SHP77 treated with DMSO at 0.1 percent for 48 hours (cell line): ENCODE data around the gene SLC5A11.
"Not testable (repeated sequence)": the region's sequence is repeated elsewhere in the genome, so short reads cannot be mapped to it uniquely, and the experiment has no call there.

Source experiments
- DNase-seq: peaks from one replicate; lab custom pipeline; 2025; lab: John Stamatoyannopoulos, UW

Gene SLC5A11, protein sequence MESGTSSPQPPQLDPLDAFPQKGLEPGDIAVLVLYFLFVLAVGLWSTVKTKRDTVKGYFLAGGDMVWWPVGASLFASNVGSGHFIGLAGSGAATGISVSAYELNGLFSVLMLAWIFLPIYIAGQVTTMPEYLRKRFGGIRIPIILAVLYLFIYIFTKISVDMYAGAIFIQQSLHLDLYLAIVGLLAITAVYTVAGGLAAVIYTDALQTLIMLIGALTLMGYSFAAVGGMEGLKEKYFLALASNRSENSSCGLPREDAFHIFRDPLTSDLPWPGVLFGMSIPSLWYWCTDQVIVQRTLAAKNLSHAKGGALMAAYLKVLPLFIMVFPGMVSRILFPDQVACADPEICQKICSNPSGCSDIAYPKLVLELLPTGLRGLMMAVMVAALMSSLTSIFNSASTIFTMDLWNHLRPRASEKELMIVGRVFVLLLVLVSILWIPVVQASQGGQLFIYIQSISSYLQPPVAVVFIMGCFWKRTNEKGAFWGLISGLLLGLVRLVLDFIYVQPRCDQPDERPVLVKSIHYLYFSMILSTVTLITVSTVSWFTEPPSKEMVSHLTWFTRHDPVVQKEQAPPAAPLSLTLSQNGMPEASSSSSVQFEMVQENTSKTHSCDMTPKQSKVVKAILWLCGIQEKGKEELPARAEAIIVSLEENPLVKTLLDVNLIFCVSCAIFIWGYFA

DNA sequence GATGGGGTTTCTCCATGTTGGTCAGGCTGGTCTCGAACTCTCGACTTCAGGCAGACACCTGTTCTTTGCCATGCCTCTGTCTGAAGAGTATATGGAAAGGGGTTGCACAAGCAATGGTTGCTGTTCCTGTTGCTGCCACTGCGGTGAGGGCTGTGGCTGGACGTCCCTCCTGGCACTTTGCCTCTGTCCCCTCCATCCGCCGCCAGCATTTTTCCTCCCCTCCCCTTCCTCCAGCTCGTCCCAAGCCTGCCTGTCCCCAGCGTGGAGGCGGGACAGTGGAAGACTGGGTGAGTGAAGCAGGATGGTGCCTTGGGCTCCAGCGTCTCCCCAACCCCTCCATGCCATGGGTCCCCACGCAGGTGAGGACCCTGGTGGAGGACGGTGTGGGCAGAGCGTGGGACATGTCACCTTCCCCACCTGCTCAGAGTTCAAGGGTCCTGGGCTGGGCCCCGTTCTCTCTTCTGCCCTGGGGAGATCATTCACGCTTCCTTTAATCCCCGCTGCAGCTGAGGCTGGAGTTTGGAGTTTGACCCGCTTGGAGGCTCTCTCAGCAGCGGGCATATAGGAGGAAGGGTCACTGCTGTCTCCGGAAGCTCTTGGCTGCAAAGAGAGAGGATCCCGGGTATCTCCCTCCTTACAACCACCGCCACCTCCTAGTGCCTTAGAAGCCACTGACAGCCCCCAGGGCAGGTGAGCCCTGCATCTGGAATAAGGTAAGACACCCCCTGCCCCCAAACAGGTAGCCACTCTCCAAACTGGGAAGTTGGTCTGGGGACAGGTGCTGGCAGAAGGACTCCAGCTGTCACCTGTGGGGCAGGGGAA is at the start of gene SLC5A11:
TSS of gene SLC5A11 (plus strand) at position 238 of the 822 bp plus-strand sequence. CDS start 12,681 bp downstream, outside the sequence.
- no peak for DNase-seq

DNA sequence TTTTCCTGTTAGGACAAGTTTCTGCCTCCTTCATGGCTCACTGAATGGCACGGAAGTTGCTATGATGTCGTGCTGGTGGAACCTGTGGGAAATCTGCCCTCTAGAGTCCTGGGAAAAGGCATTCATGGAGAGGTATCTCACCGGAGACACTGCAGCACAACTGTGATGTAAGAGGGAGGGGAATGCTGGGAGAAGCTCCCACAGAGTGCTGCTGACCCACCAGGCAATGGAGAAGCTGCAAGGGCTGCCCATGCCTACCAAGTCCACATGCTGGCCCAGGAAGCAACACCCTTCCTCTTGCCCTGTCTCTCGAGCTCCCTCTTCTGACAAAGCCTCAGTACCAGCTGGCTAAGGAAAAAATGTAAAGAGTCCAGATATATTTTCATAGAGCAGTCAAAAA is 45.2 kb upstream of the SLC5A11 start:
- DNase-seq, result no peak

DNA sequence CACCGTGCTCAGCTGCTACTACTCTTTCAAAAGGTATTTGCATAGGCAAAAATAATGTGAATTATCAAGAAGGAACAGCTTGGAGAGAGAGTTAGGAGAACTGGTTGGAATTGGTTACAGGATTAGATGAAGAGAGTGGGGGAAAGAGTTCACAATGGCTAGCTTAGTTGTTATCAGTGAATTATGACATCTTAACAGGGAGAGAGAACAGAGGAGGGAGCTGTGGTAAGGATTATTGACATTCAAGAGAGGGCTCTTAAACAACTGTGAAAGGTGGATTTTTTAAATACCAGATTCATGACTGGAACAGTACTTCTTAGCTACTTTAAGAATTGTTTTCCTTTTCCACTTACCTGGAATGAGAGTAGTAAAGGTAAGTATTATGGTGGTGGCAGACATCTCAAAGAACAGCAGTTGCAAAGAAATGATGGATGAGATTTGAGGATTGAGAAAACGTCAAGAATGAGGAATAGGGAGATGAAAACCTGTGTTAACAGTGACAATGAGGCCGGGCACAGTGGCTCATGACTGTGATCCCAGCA is 43.9 kb upstream of the SLC5A11 start:
- no peak for DNase-seq

DNA sequence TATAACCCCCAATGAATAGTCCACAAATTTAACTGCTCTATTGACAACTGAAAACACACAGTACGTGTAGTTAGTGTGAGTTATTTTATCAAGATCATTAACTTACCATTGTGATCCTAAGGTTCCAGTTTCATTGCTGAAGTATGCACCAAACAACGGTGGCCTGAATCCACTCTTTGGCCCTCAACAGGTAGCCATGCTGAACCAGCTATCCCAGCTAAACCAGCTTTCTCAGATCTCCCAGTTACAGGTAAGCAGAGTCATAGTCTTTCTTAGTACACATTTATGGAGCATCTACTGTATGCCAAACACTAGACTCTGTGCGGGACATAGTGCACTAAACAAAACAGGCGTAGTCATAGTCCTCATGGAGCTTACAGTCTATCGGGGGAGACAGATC is 40.3 kb upstream of the SLC5A11 start:
- DNase-seq, result no peak

DNA sequence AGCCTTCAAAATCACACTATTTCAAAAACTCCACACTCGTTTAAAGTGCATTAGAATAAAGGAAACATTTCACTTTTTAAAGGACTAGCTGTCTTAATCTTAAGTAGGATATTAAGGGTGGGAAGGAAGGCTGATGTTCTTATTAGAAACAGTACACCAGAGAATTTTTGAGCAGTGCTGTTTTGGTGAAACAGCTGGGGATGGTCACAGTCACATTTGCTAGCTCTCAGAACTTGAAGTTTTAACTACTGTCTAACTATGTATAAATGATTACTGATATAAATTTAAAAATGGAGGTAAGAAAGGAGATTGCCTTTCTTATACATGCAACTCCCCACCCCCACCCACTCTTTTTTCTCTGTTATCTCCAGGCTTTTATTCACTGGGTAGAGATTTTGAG is 38.5 kb upstream of the SLC5A11 start:
- DNase-seq, result no peak

DNA sequence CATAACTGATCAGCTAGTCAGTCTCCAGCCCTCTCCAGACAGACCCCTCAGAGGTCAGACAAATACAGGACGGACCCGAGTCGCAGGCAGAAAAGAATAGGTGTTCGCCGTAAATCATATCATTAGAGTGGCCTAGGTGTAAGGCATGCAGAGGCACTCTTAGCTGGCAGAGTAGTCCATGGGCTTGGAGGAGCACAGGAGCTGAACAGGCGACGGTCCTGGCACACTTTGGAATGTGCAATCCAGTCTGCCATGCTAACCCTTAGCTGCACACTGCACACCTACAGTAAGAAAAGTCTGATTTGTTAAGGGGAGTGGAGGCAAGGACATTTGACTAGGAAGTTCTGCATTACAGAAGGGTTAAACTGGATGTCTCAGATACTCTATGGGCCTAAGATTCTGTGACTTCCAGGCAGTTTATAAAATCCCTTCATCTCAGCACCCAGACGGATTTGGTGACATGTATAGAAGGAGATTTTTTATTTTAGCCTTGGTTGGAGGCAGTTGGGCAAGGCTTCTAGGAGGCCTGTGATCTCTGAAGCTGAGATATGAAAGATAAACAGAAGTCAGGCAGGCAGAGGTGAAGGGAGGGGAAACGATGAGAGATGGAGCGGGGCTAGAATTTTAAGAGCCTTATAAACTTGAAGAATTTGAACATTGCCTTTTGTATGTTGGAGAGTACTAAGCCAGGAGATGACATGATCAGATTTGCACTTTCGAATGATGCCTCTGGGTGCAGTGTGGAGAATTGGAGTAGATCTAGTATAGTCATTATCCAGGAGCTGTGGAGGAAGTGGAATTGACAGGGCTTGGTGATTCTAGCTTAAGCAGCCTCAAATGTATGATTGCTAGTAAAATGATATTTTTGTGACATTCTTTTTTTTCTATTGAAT is 34.6 kb upstream of the SLC5A11 start:
- DNase-seq, result no peak

DNA sequence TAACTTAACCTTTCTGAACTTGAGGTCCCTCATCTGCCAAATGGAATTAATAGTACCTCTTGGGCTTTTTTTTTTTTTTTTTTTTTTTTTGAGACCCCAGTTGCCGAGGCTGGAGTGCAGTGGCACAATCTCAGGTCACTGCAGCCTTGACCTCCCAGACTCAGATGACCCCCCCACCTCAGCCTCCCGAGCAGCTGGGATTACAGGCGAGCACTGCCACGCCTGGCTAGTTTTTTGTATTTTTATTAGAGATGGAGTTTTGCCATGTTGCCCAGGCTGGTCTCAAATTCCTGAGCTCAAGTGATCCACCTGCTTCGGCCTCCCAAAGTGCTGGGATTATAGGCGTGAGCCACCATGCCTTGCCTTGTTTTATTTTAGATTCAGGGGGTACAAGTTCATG is 33.0 kb upstream of the SLC5A11 start:
- DNase-seq, result not testable (repeated sequence)

DNA sequence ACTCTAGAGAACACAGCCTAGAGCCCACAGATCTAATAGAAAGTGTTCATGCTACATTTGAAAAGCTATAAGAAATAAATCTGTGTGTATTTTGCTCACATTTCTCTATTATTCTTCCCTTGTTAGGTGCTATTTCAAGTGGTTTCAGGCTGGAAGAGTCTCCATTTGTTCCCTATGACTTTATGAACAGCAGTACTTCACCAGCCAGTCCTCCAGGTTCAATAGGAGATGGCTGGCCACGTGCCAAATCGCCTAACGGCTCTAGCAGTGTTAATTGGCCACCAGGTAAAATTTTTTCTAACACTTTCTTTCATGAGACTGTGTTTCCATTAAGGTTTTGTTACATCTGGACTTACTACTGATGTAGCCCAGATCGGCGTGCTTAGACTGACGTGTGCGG is 30.7 kb upstream of the SLC5A11 start:
- no peak for DNase-seq

DNA sequence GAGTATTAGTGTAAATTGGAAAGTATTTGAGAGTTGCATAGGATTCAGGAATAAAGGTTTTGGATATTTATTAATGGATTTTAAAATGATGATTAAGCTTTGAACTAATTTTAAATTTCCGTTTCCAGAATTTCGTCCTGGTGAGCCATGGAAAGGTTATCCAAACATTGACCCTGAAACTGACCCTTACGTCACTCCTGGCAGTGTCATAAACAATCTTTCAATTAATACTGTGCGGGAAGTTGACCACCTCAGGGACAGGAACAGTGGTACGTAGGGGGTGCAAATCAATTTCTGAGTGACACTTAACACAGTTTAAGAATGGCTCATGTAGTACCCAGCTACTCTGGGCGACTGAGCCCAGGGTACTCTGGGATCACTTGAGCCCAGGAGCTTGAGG is 29.1 kb upstream of the SLC5A11 start:
- DNase-seq, result no peak

DNA sequence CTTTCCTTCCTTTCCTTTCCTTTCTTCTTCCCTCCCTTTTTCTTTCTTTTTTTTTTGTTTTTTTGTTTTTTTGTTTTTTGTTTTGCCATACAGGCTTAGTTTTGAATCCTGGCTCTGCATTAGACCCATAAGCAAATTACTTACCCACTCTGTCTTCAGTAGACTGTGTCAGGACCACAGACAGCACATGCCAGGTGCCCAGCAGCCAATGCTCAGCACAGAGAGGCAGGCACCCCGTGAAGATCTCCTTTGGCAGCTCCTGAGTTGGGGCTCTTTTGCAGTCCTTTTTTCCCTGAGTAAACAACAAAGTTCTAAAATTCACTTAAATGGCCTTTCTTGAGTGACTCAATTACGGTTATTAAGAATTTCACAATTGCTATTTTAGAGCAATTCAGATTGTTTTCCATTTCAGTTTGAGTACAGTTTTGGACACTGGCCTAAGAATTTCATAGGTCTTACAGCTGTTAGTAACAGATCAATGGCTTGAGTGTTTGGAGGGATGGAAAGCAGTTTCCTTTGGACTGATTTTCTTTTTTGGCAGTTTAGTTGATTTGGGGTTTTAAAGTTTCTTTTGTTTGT is 26.2 kb upstream of the SLC5A11 start:
- no peak for DNase-seq

DNA sequence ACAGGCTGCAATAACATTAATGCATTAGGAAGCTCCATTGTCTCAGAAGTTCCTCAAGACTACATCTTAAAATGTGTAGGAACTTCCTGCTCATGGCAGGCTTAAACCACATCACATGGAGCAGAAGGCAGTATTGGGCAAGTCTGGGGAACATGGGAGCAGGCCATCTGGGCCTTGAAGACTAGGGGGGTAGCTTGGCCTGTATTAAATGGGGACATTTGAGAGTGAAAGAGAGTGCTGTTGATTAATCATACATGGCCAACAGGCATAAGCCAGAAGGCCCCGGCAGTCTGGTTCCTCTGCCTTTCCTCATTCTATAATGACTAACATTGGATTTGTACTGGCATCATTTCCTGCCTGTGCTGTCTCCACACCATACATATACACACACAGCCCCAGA is 25.2 kb upstream of the SLC5A11 start:
- no peak for DNase-seq

DNA sequence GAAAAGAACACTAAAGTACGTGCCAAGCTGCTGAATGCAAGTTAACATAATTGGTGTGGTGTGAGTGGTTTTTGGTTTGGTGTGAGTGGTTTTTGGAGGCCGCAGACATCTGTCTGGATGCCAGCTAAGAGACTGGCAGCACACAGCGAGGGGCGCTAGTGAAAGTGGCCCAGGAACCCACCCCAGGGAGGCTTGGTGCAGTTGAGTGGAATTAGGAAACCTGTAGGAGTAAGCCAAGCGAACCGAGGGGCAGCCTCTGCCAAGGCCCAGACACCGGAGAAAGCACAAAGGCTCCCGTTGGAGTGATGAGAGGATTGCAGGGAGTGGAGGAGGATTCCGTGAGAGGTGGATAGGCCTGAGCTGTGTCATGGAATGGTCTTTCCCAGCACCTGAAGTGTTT is 24.6 kb upstream of the SLC5A11 start:
- no peak for DNase-seq

DNA sequence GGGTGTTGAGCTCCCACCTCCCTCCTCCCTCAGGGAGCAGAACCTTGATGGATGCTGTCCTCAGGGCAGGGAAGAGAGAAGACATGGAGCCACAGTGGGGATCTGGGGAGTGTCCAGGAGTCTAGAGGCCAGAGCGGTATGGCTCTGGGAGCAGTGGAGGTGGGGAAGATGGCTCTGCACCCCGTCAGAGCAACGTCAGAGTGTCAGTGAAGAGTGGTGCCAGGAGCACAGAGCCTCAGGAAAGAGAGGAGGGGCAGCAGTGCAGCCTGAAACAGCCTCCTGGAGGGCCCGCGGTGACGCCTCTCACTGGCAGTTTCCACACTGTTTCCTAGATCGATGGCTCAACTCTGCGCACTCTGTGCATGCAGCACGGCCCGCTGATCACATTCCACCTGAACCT is 23.2 kb upstream of the SLC5A11 start:
- no peak for DNase-seq

DNA sequence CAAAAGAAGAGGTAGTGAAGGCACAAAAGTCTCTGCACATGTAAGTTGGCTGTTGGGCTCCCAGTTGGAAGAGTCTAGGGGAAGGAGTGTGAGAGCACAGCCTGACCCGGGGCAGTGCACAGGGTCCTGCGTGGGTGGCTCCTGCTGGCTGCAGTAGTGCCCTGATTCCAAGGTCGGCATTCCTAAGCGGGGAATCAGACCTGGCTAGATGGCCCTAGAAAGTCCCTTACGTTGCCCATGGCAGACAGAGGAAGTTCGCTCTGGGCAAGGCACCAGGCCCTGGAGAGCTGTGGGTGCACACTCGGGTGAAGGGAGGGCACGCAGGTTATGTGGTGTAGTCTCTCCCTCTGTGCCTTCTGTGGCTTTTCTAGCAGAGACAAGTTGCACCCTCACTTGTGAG is 22.8 kb upstream of the SLC5A11 start:
- no peak for DNase-seq

DNA sequence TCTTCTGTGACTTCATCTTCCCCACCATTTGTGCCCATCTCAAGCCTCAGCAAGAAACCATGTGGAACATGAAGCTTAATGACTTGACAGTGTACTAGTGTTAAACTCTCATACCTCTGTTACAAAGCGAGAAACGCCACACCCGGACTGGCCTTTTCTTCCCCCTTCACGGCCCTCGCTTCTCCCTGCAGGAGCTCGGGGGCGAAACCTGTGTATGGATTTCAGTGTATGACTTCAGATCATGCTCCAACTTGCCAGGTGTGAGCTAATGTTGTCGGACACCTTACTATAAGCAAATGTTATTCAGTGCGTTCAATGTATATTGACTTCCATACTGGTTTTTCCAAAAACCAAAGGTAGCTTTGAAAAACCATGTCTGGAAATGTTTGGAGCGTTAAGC is 20.1 kb upstream of the SLC5A11 start:
- DNase-seq, result no peak

DNA sequence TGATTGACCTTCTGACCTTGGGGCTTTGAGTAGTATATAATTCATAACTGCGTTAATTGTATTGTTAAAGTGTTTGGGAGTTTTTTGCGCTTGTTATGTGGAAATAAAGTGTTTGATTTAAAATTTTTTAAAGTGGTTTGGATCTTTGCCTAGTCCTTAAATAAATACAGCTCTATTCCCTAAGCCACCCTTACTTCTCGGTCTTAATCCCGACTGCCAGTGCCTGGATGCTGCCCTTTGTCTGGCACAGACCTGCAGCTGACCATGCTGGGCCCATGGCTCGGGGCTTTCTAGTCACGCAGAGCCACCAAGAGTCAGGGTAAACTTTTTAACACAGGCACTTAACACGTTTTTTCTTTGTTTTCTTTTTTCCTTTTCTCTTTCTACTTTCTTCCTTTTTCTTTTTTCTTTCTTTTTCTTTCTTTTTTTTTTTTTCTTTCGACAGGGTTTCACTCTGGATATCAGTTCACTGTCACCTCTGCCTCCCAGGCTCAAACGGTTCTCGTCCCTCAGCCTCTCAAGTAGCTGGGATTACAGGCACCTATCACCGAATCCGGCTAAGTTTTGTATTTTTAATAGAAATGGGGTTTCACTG is 19.6 kb upstream of the SLC5A11 start:
- DNase-seq, result no peak

DNA sequence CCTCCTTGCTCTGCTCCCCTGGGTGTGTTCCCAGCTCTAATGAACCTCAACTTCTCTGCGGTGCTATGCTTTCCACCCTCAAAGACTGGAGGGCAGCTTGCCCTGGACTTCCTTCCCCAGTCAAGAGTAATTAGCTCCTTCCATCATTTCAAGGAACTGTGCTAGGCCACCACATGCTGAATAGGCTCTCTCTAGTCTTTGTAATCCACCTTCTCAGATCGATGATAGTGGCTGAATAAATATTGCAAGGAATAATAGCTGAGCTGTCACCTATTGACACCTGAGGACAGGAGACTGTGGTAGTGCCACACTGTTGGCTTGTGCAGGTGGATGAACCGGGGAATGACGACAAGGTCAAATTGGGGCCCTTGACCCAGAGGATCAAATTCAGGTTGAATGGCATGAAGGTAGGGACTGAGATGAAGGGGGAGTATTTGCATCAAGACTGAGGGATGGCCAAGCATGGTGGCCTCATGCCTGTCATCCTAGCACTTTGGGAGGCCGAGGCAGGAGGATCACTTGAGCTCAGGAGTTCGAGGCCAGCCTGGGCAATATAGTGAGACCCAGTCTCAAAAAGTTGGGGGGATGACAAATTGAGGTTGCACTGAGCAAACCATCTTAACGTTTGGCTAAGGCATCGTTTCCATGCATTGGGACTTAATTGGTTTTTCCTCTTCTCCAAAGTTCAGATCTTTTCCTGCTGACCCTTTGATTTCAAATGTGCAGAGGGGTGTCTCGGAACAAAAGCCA is 18.8 kb upstream of the SLC5A11 start:
- DNase-seq, result no peak

DNA sequence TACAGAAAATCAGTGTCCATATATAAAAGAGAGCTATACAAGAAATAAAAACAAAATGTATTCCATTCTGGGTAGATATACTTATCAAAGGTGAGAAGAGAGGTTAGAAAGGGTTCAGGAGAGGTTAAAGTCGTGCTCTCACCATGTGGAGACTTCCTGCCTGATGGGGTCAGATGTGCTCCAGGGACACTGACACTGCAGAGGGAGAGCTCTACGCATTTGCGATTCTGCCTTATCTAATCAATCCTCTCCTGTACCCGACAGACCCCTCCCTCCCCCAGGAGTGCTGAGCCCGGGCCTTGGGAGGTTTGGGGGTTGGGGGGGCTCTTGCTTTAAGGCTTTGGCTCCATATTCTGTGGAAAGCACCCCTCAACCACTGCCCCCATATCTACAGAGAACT is 16.6 kb upstream of the SLC5A11 start:
- DNase-seq, result no peak

DNA sequence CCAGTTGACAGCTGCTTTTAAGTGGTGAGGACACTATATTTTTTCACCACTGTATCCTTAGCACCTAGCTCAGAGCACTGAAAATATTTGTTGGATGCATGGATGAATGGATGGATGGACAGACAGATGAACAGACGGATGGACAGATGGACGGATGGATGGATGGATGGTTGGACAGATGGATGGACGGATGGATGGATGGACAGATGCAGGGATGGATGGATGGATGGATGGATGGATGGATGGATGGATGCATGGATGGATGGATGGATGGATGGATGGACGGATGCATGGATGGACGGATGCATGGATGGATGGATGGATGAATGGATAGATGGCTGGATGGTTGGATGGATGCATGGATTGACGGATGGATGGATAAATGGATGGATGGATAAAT is 12.4 kb upstream of the SLC5A11 start:
- no peak for DNase-seq
